ENCODE measurements around the gene VWF. TPM values are rescaled to one million over a fixed set of nuclear protein-coding genes. Genes with fewer than 3 reads are reported as not detected.

Gene VWF
- total RNA-seq, 6 donors from 2014 or later = 292 to 543 (median 360) TPM

DNA sequence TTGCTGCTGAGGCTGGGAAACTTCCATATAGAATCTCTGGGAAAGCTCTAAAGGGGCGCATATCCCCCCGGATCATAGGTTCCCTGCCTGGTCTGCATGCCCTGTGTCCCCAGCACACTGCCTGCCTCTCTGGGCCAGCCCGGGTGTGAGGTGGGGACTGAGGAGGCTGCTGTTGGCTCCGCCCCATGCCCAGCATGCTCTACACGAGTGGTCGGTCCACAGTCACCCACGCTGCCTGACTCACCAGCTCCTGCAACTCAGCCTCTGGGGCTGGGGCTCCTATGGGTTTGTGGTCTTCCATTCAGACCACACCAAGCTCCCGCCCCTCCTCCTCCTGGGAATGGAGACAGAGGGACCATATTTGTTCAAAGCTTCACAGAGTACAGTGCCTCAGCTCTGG lies 90.9 kb downstream of the VWF start:
- 89 to 92% methylated on average over 5 to 8 of the region's 8 CpGs for WGBS, 2 donors
- H3K4me3 ChIP-seq = no peak overlapping the region
- TF ChIP-seq, protein P1, sequence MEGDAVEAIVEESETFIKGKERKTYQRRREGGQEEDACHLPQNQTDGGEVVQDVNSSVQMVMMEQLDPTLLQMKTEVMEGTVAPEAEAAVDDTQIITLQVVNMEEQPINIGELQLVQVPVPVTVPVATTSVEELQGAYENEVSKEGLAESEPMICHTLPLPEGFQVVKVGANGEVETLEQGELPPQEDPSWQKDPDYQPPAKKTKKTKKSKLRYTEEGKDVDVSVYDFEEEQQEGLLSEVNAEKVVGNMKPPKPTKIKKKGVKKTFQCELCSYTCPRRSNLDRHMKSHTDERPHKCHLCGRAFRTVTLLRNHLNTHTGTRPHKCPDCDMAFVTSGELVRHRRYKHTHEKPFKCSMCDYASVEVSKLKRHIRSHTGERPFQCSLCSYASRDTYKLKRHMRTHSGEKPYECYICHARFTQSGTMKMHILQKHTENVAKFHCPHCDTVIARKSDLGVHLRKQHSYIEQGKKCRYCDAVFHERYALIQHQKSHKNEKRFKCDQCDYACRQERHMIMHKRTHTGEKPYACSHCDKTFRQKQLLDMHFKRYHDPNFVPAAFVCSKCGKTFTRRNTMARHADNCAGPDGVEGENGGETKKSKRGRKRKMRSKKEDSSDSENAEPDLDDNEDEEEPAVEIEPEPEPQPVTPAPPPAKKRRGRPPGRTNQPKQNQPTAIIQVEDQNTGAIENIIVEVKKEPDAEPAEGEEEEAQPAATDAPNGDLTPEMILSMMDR (IDR thresholded peaks at IDR 0.05) = no peak
- no peak for TF ChIP-seq POLR2A (IDR thresholded peaks at IDR 0.05)
- no peak for TF ChIP-seq POLR2AphosphoS5 (IDR thresholded peaks at IDR 0.05)
- no peak for TF ChIP-seq EP300 (IDR thresholded peaks at IDR 0.05)
- no peak overlapping the region for H3K27ac ChIP-seq
- H3K9me3 ChIP-seq = no peaks in the 10 kb centered on the region
- no peak for DNase-seq
- peaks cover 0 to 69% (median 14%) of the 10 kb centered on the region in 4 donors for H3K36me3 ChIP-seq
- no peaks in the 10 kb centered on the region for H3K27me3 ChIP-seq
- no peaks in the 10 kb centered on the region for H3K4me1 ChIP-seq
- no peak for ATAC-seq (ENCODE audit: low FRiP score in 2 of 2)

DNA sequence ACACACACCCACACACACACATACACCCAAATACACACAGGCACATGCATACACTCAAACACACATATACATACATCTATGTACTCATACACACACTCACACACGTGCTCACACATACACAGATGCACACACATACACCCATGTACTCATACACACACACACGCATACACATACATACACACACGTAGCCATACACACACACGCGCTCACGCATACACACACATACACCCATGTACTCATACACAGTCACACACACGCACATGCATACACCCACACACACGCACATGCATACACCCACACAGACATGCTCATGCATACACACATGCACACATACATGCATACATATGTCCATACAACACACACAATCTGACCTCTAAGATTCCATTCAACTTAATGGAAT lies 91.7 kb downstream of the VWF start:
- Histone ChIP-seq H3K36me3 (peaks cover 0 to 61% (median 12%) of the 10 kb centered on the region in 4 donors), H3K27me3 (no peaks in the 10 kb centered on the region), H3K4me1 (no peaks in the 10 kb centered on the region), H3K9me3 (no peaks in the 10 kb centered on the region), H3K27ac (no peak overlapping the region), H3K4me3 (no peak overlapping the region)
- ATAC-seq (ENCODE audit: low FRiP score in 2 of 2) (peak in 1 of 2 donors; percentile 53), DNase-seq (no peak)
- WGBS, 2 donors = 72 to 94% methylated on average over 8 of the region's 8 CpGs
- TF ChIP-seq, protein P1 (IDR thresholded peaks at IDR 0.05) = no peak
- no peak for TF ChIP-seq POLR2A (IDR thresholded peaks at IDR 0.05)
- TF ChIP-seq POLR2AphosphoS5 (IDR thresholded peaks at IDR 0.05) = no peak
- TF ChIP-seq EP300 (IDR thresholded peaks at IDR 0.05) = no peak

DNA sequence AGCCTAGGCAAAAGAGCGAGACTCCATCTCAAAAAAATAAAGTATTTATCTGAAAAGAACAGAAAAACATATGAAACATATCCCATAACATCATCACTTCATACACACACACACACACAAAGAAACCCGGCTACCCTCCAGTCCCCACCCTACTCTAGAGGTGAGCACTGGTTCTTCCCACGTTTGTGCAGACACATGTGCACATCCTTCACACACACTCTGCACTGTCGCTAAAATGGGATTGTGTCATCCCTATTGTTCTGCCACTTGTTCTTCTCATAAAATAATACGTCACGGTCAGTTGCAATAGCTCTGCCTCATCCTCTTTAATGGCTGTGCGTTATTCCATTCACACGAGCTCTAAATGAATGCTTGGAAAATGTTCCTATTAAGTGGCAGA lies 93.5 kb downstream of the VWF start:
- TF ChIP-seq, protein P1 (IDR thresholded peaks at IDR 0.05) = no peak
- no peak for TF ChIP-seq POLR2A (IDR thresholded peaks at IDR 0.05)
- H3K27ac ChIP-seq = no peak overlapping the region
- no peak for DNase-seq
- H3K36me3 ChIP-seq = peaks cover 0 to 53% (median 12%) of the 10 kb centered on the region in 4 donors
- H3K9me3 ChIP-seq = no peaks in the 10 kb centered on the region
- WGBS, 2 donors = 79 to 80% methylated on average over 8 of the region's 8 CpGs
- ATAC-seq (ENCODE audit: low FRiP score in 2 of 2) = no peak
- no peak overlapping the region for H3K4me3 ChIP-seq
- H3K27me3 ChIP-seq = no peaks in the 10 kb centered on the region
- no peaks in the 10 kb centered on the region for H3K4me1 ChIP-seq

DNA sequence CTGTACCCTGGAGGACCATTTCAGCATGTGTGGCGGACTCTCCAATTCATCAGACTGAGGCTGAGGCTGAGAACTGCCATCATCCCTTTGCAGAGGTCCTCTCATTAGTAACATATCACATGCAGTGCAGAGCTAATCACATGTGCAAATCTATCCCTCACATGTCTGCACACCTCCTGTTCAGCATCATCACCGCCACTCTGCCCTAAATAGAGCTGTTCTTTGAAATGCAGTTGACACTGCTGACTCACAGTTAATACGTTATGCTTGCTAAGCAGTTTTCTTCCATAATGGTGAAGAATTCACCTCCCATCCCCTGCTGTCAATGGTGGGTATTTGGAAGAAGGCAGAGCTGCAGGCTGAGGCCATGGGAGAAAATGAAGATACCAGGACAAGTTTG lies 94.4 kb downstream of the VWF start:
- H3K27ac ChIP-seq = no peak overlapping the region
- TF ChIP-seq, protein P1 (IDR thresholded peaks at IDR 0.05) = no peak
- TF ChIP-seq POLR2A (IDR thresholded peaks at IDR 0.05) (no peak), EP300 (IDR thresholded peaks at IDR 0.05) (no peak), POLR2AphosphoS5 (IDR thresholded peaks at IDR 0.05) (no peak)
- ATAC-seq (ENCODE audit: low FRiP score in 2 of 2) = no peak
- H3K36me3 ChIP-seq = peaks cover 0 to 53% (median 8%) of the 10 kb centered on the region in 4 donors
- WGBS, 2 donors = 40 to 83% methylated on average over 2 to 3 of the region's 3 CpGs
- no peak for DNase-seq
- H3K4me1 ChIP-seq = no peaks in the 10 kb centered on the region
- no peaks in the 10 kb centered on the region for H3K9me3 ChIP-seq
- H3K4me3 ChIP-seq = no peak overlapping the region
- no peaks in the 10 kb centered on the region for H3K27me3 ChIP-seq

DNA sequence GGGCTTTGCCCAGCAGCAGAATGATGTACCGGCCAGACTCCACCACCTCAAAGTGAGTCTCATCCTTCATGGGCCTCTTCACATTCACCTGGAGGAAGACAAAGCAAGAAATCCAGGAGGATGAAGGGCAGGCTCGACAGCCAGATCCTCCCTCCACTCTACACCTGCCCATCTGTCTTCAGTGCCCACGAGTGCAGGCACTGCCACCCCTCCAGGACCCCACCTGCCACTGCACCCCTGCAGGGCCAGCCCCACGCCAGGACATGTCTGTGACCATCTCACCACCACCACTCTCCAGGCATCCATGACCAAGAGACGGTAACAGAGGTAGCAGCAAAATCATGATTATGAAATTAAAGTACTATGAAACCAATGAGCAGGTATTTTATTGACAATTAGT lies 95.1 kb downstream of the VWF start:
- WGBS, 2 donors = 83 to 91% methylated on average over 4 to 5 of the region's 5 CpGs
- Histone ChIP-seq H3K27ac (no peak overlapping the region), H3K27me3 (no peaks in the 10 kb centered on the region), H3K36me3 (peaks cover 0 to 50% (median 5%) of the 10 kb centered on the region in 4 donors), H3K9me3 (no peaks in the 10 kb centered on the region), H3K4me1 (no peaks in the 10 kb centered on the region), H3K4me3 (no peak overlapping the region)
- TF ChIP-seq POLR2A (IDR thresholded peaks at IDR 0.05) (no peak), POLR2AphosphoS5 (IDR thresholded peaks at IDR 0.05) (no peak), EP300 (IDR thresholded peaks at IDR 0.05) (no peak)
- TF ChIP-seq, protein P1 (IDR thresholded peaks at IDR 0.05) = no peak
- DNase-seq (no peak), ATAC-seq (ENCODE audit: low FRiP score in 2 of 2) (no peak)

Measured in upper lobe of left lung (tissue), 6 donors.